PFSK-1 (cell line): Measurements from ENCODE around the gene IAH1.

Source experiments
- POLR2AphosphoS5 ChIP-seq: IDR thresholded peaks from 2 replicates; pipeline ENCODE4 v1.6.1; 2012; ENCODE audit warnings: low read depth, mild to moderate bottlenecking, control low read depth, low read length, moderate library complexity
- SIN3A ChIP-seq: IDR thresholded peaks from 2 replicates; pipeline ENCODE4 v1.6.1; 2012; ENCODE audit warnings: mild to moderate bottlenecking, low read length, moderate library complexity, borderline replicate concordance; ENCODE audit not compliant: insufficient read depth

DNA sequence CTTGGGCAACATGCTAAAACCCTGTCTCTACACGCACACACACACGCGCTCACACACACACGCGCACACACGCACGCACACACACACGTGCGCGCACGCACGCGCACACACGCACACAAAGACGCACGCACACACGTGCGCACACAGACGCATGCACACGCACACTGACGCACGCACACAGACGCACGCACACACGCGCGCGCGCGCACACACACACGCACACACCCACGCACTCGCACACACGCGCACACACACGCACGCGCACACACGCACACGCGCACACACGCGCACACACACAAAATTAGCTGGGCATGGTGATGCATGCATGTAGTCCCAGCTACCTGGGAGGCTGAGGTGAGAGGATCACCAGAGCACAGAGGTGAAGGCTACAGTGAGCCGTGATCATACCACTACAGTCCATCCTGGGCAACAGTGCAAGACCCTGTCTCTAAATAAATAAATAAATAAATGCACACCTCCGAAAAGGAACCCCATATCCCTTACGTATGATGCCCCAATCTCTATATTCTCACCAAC is 8.1 kb upstream of the IAH1 start:
- TF ChIP-seq SIN3A (no peak), POLR2AphosphoS5 (no peak)
